Body of pancreas (tissue), 4 donors: ENCODE results near the gene TTC1. TPM values are rescaled to one million over a fixed set of nuclear protein-coding genes. Genes with fewer than 3 reads are reported as not detected.
A peak's percentile ranks its signal among the peaks of the same experiment; 100 is the strongest.
"Not testable (repeated sequence)": the region's sequence is repeated elsewhere in the genome, so short reads cannot be mapped to it uniquely, and the experiment has no call there.

Source experiments
- ATAC-seq: fragments of 150-250 bp; one replicate; pipeline ENCODE4 v1.9.1; 2016
- DNase-seq, 4 donors: peaks; one replicate each; pipeline ENCODE4 v3.0.0-alpha.2; 2019
- H3K27ac ChIP-seq, 4 donors: fragments of 200-600 bp; sonication (generic); 1 replicate in 3 of 4; 2 replicates in 1 of 4; pipeline versions ENCODE4 v1.5.1 to v1.6.1; 2016 to 2019; ENCODE audit warnings: mild to moderate bottlenecking in 1 of 4, mixed read lengths in 1 of 4, moderate library complexity in 1 of 4
- H3K27me3 ChIP-seq, 2 donors: fragments of 200-600 bp; sonication (generic); one replicate each; pipeline ENCODE4 v1.6.0; 2016; ENCODE audit warnings: mild to moderate bottlenecking in 1 of 2
- H3K36me3 ChIP-seq, 2 donors: fragments of 200-600 bp; sonication (generic); replicated peaks in 1 of 2; 2 replicates each; pipeline ENCODE4 v1.5.1; 2016; ENCODE audit warnings: low read depth in 2 of 2; ENCODE audit not compliant: insufficient read depth in 1 of 2
- H3K4me1 ChIP-seq: fragments of 200-600 bp; sonication (generic); one replicate; pipeline ENCODE4 v1.6.0; 2016
- H3K4me3 ChIP-seq, 2 donors: fragments of 200-600 bp; sonication (generic); 1 replicate in 1 of 2; 2 replicates in 1 of 2; pipeline ENCODE4 v1.5.1; 2016 to 2019
- H3K9me3 ChIP-seq, 3 donors: fragments of 200-600 bp; sonication (generic); 1 replicate in 2 of 3; 2 replicates in 1 of 3; pipeline ENCODE4 v1.5.1; 2016
- CTCF ChIP-seq, 7 experiments: fragments of 450-650 bp in 4 of 7; fragments of 200-600 bp in 3 of 7; sonication (generic) in 3 of 7; IDR thresholded peaks; one replicate each; pipeline ENCODE4 v1.5.1; 2016 to 2019; ENCODE audit warnings: antibody characterized with exemption in 7 of 7
- POLR2A ChIP-seq, 3 donors: fragments of 450-650 bp; IDR thresholded peaks; one replicate each; pipeline ENCODE4 v1.6.1; 2016; ENCODE audit warnings: antibody characterized with exemption in 3 of 3, mild to moderate bottlenecking in 2 of 3
- WGBS, 2 donors: methylation state at CpG; one replicate each; pipeline ENCODE4 v1.1.5; 2017; 5-methylcytosine and 5-hydroxymethylcytosine counted together
- intact Hi-C: fragments of 100-400 bp; cut with DNase I; formaldehyde crosslinking; loops from one replicate; pipeline ENCODE4 v1.15.1; 2023
- total RNA-seq, 2 donors: library from RNA; depleted of rRNA; stranded (reverse); fragments of >200 nt; gene quantifications; one replicate each; pipeline ENCODE4 v1.1.0, GENCODE V29; 2016

TTC1 gene
- total RNA-seq, 2 donors from 2014 or later = 11.2 to 26.4 TPM

- Histone ChIP-seq H3K27me3 (no peaks in the 10 kb centered on the region), H3K4me1 (no peaks in the 10 kb centered on the region), H3K36me3 (no peaks in the 10 kb centered on the region), H3K4me3 (no peak overlapping the region), H3K27ac (no peak overlapping the region), H3K9me3 (no peaks in the 10 kb centered on the region)
- WGBS, 2 donors = 31 to 37% methylated on average over 10 to 12 of the region's 12 CpGs
- intact Hi-C loops = no loop called here
- DNase-seq = peak; percentile 24 to 37 (median 30)
- peak in 6 of 7 experiments; percentile 11 to 47 (median 38) for TF ChIP-seq CTCF (IDR thresholded peaks at IDR 0.05)
- TF ChIP-seq POLR2A (IDR thresholded peaks at IDR 0.05) = no peak
- ATAC-seq = no peak
Measured at GRCh38 chr5:159965031-159965837, 43.7 kb upstream of the TTC1 start.

DNA sequence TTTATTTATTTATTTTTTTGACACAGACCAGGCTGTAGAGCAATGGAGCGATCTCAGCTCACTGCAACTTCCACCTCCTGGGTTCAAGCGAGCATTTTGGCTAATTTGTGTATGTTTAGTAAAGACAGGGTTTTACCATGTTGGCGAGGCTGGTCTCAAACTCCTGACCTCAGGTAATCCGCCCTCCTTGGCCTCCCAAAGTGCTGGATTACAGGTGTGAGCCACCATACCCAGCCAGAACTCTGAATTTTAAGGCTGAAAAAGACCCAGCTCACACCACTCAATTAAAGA lies 43.2 kb upstream of the TTC1 start:
- DNase-seq, H3K9me3 ChIP-seq, ATAC-seq, H3K27ac ChIP-seq, H3K4me1 ChIP-seq, H3K4me3 ChIP-seq, intact Hi-C loops, H3K36me3 ChIP-seq, H3K27me3 ChIP-seq: not testable (repeated sequence)
- 49 to 53% methylated on average over 4 of the region's 4 CpGs for WGBS, 2 donors

GRCh38 chr5:159969966-159970365 lies 39.0 kb upstream of the TTC1 start:
- intact Hi-C loops = no loop called here
- no peak for DNase-seq
- TF ChIP-seq CTCF (IDR thresholded peaks at IDR 0.05) = no peak
- TF ChIP-seq POLR2A (IDR thresholded peaks at IDR 0.05) = no peak

GRCh38 chr5:159971038-159971437 lies 37.9 kb upstream of the TTC1 start:
- no peak for ATAC-seq
- Histone ChIP-seq H3K27ac (no peak overlapping the region), H3K9me3 (no peaks in the 10 kb centered on the region), H3K4me1 (peaks cover 3% of the 10 kb centered on the region), H3K27me3 (no peaks in the 10 kb centered on the region), H3K36me3 (no peaks in the 10 kb centered on the region), H3K4me3 (no peak overlapping the region)
- 55 to 69% methylated on average over 4 of the region's 4 CpGs for WGBS, 2 donors
- TF ChIP-seq CTCF (IDR thresholded peaks at IDR 0.05) = no peak
- TF ChIP-seq POLR2A (IDR thresholded peaks at IDR 0.05) = no peak
- intact Hi-C loops = no loop called here
- no peak for DNase-seq

More at GRCh38 chr5:159969966-159970365, 39.0 kb upstream of the TTC1 start:
- Histone ChIP-seq H3K4me3 (no peak overlapping the region), H3K36me3 (no peaks in the 10 kb centered on the region), H3K27ac (no peak overlapping the region), H3K27me3 (no peaks in the 10 kb centered on the region), H3K4me1 (peaks cover 3% of the 10 kb centered on the region), H3K9me3 (no peaks in the 10 kb centered on the region)
- no peak for ATAC-seq

DNA sequence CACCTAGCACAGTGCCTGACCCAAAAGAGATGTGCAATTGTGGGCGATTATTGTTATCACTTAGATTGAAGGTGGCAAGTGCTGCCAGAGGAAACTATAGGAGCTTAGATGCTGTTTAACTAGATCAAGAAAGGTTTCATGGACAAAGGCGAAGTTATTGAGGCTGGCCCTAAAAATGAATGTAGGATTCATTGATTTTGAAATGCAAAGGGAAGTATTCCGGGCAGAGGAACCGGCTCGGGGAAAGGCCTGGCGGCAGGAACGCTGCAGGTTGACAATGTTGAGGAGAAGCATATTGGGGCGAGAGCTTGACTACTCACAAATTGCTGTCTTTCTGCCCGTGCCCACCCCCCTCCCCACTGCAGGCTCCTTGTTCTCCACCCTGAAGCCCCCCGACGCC lies 37.4 kb upstream of the TTC1 start:
- WGBS, 2 donors = 19 to 40% methylated on average over 10 to 11 of the region's 11 CpGs
- no peaks in the 10 kb centered on the region for H3K36me3 ChIP-seq
- TF ChIP-seq CTCF (IDR thresholded peaks at IDR 0.05) = no peak
- no peak for TF ChIP-seq POLR2A (IDR thresholded peaks at IDR 0.05)
- no peaks in the 10 kb centered on the region for H3K27me3 ChIP-seq
- intact Hi-C loops = no loop called here
- H3K27ac ChIP-seq = no peak overlapping the region
- H3K4me3 ChIP-seq = no peak overlapping the region
- ATAC-seq = no peak
- no peaks in the 10 kb centered on the region for H3K9me3 ChIP-seq
- DNase-seq = no peak
- peaks cover 3% of the 10 kb centered on the region for H3K4me1 ChIP-seq
